ENCODE results near the gene SLC24A1.

The SLC24A1 gene

DNA sequence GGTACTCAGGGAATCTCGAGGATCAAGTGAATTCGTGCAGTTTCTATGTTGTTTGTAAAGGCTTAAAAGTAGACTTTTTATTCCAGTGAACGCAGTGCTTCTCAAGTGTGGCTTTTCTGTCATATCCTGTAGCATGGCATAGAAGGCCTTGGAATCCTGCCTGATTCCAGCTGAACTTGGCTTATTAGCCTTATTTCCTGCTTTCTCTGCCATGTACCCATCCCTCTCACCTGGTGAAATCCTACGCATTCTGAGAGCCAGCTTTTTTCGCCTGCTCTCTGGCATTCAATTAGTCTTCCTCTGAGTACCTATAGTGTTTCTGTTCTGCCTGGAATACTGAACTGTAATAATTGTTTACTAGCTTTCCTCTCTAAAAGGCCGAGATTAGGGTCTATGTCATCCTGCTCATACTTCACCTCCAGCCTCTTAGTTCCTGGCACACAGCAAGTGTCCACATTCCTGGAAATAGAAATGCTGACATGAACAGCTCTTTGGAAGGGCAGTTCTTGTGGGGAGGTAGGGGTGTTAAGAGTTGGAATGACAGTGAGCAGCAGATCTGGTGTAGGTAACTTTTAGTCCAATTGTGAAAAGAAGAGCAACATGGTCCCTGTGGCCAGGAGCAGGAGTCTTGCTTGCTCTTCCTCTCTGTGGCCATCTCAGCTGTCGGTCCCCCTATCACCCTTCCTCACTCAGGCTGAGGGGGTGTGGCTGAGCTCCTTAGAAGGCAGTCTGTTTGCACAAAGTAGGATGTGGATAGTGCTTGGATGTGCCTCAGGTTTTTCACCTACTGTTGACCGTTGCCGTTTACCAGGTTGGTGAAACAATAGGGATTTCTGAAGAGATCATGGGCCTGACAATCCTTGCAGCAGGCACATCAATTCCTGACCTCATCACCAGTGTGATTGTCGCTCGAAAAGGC is 30.4 kb downstream of the SLC24A1 start:
- no peak for DNase-seq (ENCODE audit: low read depth in 2 of 2)

DNA sequence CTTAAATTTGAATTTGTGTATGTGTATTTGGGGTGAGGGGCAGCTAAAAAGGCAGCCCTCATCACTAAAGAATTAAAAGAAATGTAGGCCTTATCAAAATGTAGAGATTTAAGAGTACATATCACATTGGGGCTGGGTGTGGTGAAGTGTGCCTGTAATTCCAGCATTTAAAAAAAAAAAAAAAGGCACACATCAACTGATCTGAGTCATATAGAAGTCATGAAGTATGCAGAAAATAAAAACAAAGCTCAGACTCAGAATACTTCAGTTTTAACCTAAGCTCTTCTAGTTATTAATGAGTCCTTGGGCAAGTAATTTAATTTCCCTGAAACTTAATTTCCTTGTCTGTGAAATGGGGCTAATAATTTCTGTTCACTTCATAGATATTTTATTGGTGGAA is 31.6 kb downstream of the SLC24A1 start:
- no peak for DNase-seq (ENCODE audit: low read depth in 2 of 2)

DNA sequence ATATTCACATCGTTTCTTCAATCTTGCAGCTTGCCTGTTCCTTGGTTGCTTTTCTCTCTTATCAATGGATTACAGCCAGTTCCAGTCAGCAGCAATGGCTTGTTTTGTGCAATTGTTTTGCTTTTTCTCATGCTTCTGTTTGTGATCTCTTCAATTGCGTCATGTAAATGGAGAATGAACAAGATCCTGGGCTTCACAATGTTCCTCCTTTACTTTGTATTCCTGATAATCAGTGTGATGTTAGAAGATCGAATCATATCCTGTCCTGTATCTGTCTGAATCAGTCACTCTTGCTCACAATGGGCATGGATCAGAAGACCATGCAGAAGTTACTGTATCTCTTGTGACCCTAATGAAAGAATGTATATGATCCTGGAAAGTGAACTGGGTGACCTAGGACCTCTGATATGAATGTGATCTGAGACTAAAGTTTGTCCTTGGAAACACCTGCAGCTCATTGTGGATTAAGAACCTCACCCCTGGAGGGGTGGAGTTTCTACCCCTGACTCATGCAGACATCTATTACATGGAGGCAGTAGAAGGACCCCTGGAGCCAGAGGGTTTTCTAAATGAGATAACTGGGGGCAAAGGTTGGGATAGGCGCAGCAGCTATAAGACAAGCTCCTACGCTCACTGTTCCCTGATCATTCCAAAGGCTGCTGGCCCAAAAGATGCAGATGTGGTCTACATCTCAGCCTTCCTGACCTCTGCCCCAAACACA is 32.2 kb downstream of the SLC24A1 start:
- DNase-seq (ENCODE audit: low read depth in 2 of 2) = no peak

DNA sequence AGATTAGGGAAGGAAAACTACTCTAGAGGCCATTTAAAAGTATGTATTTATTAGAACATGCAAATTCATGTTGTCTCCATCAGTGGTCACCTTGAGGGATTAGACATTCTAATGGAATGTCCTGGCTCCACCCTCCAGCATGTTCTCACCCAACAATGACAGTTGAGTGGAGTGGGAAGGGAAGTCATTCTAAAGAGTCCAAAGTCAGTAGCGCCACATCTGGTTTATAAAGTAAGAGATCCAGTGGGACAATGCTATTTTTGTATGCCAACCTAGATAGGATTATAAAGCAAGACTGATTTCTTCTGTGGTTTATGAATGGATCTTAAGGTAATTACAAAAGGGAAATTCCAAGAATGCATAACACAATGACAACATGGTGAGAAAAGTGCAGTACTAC is 33.3 kb downstream of the SLC24A1 start:
- DNase-seq (ENCODE audit: low read depth in 2 of 2) = no peak

DNA sequence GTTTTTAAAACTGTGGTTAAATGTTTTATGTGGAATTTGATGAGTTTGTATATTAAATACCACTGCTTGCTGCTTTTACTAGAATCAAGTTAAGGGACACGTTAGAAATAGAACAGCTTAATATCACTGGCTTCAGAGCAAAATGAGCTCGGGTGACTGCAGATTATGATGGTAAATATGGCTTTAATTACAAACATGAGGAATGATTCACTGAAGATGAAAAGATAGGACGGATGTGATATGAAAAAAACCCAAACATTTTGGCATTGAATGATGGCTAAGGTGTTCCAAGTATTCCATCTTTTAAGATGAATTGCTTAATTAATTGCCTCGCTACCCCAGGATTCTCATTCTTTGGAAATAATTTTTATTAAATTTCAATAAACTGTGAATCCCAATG is 33.7 kb downstream of the SLC24A1 start:
- no peak for DNase-seq (ENCODE audit: low read depth in 2 of 2)

DNA sequence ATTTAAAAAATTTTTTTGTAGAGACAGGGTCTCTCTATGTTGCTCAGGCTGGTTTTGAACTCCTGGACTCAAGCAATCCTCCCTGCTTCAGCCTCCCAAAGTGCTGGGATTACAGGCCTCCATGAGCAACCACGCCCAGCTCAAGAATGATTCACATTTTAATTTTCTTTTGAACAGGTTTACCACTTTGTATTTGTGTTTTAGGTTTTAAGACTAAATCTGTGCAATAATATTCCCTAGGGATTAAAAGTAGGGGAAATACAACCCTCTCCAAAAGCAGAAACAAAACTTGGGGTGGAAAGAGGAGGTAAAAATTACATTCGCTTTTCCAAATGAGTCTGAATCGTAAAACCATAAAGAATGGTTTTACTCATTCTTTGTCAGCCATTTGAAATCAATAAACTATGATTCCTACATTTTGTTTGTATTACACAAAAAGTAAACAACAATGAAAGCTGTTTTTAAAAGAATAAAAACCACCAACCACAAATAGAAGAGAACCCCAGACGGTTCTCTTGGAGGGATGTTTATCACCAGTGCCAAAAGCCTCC is 37.8 kb downstream of the SLC24A1 start:
- no peak for DNase-seq (ENCODE audit: low read depth in 2 of 2)

DNA sequence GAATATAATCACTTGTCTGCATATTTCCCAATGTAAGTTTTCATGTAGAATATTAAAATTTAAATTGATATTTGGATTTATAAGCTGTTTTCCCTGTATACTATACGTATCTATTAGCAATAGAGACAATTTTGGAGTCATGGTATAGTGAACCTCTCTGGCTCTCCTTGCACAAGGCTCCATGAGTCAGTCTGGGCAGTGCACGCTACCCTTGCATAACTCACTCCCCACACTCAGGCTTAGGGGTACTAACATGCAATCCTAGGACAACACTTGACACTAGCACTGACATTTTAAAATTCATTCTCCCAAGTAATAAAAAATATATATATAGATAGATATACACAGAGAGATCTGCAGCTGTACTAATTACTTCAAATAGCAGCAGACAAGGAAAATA is 39.2 kb downstream of the SLC24A1 start:
- no peak for DNase-seq (ENCODE audit: low read depth in 2 of 2)

DNA sequence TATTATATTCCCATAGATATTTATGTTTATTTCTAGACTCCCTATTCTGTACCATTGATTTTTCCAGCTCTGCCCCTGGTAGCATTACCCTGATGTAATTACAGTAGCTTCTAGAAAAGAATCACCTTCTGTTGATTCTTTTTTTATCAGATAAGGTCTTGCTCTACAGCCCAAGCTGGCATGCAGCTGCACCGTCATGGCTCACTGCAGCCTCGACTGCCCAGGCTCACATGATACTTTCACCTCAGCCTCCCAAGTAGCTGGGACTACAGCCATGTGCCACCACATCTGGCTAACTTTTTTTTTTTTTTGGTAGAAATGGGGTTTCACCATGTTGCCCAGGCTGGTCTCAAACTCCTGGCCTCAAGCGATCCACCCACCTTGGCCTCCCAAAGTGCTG is 41.8 kb downstream of the SLC24A1 start:
- DNase-seq (ENCODE audit: low read depth in 2 of 2) = no peak

DNA sequence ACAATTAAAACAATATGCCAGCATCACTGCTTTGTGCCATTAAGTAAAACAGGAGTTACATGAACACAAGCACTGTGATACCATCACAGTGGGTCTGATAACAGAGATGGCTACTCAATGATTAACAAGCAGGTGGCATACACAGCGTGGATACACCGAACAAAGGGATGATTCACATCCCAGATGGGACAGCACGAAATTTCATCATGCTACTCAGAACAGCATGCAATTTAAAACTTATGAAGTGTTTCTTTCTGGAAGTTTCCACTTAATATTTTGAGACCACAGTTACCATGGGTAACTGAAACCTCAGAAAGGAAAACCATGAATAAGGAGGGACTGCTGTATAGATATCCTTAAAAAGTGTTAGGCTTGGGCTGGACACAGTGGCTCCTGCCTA is 44.5 kb downstream of the SLC24A1 start:
- DNase-seq (ENCODE audit: low read depth in 2 of 2) = no peak

DNA sequence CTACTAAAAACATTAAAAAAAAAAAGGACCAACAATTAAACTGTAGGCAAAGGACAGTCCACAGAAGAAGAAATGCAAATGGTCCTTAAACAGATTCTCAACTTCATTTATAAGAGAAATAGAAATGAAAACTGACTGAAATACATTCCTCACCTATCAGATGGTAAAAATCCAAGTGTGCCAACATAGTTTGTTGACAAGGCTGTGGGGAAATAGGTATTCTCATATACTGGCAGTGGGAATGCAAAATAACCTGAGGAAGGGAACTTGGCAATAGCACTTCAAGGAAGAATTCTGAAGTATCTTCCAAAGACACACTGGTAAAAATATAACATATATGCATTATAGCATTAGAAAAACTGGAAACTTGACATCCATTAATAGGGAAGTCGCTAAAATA is 53.8 kb downstream of the SLC24A1 start:
- DNase-seq (ENCODE audit: low read depth in 2 of 2) = no peak

DNA sequence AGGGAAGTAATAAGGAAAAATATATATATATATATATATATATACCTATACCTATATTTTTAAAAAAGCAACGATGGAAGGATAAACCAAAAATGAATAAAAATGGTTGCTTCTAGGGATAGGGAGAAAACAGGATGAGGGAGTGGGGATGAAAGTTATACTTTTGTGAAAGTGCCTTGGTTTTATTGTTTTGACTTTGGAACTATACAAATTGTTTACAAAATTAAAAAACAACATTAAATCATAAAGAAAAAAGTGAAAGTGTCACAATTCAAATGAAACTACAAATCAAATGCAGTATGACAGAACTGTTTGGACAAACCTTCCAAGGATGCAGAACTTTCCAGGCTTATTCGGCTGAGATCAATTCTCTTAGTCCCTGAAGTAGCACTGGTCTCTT is 54.4 kb downstream of the SLC24A1 start:
- DNase-seq (ENCODE audit: low read depth in 2 of 2) = no peak

DNA sequence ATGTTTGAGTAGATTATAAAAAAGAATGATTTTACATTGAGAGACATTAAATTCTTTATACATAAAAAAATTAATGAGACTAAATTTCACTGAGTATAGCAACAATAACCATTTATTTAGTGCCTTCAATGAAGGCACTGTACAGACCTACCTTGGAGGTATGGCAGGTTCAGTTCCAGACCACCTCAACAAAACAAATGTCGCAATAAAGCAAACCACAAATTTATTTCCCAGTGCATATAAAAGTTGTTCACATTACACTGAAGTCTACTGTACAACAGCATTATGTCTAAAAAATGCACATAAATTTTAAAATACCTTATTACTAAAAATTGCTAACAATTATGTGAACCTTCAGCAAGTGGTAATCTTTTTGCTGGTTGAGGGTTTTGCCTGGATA is 58.8 kb downstream of the SLC24A1 start:
- DNase-seq (ENCODE audit: low read depth in 2 of 2) = no peak

DNA sequence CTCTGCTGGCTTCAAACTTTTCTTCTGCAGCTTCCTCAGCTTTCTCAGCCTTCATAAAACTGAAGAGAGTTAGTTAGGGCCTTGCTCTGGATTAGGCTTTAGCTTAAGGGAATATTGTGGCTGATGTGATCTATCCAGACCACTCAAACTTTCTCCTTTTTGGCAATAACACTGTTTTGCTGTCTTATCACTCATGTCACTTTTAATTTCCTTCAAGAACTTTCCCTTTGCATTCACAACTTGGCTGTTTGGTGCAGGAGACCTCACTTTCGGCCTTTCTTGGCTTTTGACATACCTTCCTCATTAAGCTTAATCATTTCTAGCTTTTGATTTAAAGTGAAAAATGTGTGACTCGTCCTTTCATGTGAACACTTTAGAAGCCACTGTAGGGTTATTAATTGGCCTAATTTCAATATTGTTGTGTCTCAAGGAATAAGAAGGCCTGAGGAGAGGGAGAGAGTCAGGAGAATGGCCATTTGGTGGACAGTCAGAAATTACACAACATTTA is 60.7 kb downstream of the SLC24A1 start:
- no peak for DNase-seq (ENCODE audit: low read depth in 2 of 2)

DNA sequence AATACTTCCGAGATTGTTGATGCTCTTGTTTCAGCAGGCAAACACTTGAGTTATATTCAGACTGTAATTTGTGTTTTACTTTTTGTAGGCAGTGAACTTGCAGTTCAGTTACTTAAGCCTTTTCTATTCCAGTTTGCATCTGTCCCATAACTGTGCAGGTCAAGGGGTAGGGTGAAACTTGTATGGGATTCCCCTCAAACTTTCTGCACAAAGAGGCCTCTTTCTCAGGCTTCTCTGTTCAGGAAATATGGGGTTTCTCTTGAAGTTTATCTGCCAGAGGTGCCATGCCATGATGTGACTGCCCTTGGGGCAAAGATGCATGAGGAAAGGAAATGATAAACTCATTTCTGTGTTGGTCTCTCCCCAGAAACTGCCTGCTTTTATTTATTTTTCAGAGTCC is 66.7 kb downstream of the SLC24A1 start:
- DNase-seq (ENCODE audit: low read depth in 2 of 2) = no peak

DNA sequence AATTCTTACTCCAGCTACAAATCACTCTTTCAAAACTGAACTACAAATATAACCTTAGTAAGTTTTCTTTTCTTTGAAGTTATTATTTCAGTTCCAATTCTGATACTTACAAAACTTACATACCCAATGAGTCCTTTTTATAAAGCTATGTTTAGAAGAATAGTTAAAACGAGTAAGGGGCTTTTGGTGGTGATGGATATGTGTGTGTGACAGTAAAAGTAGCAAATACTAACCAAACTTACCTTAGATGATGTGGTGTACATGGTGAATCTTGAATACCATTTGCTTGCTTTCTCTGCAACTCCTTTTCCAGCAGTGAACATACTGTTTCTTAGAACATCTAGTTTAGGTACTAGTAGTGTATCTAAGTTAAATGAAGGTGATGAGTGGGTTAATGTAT is 68.4 kb downstream of the SLC24A1 start:
- no peak for DNase-seq (ENCODE audit: low read depth in 2 of 2)

DNA sequence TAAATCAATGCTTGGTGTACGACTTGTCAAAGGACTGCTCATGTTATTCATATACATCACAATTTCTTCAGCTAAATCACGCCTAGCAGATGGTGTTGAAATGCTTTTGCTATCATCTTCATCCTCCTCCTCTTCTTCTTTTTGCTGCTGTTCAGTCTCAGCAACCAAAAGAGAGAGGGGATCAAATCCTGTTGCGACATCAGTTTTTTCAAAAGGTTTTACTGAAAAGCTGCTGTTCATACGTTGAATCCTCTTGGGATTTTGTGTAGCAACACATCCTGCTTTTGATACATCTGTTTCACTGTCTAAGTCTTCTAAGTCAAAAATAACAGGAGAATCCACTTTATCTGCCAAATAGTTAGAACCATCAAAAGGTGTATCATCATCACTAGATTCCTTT is 69.0 kb downstream of the SLC24A1 start:
- DNase-seq (ENCODE audit: low read depth in 2 of 2) = no peak

DNA sequence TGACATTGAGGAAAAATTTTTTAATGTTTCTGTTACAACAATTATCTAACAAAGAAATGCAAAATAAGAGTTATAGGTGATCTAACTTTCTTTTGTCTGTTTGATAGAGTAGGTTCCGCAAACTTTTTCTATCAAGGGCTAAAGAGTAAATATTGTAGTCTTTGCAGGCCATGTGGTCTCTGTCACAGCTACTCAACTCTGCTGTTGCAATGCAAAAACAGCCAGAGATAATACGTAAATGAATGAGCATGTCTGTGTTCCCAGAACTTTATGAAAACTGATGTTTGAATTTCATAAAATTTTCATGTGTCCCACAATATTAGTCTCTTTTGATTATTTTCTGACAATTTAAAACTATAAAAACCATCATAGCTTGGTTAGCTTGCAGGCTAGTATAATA is 73.3 kb downstream of the SLC24A1 start:
- DNase-seq (ENCODE audit: low read depth in 2 of 2) = no peak

All from stimulated activated CD4-positive, alpha-beta T cell treated with anti-CD3 and anti-CD28 coated beads, Interleukin-1b, Interleukin-23, amount 100 ng/mL, for 4 hours (primary cell).